Dermis blood vessel endothelial cell (primary cell): ENCODE measurements around the gene RABGGTA. TPM values are rescaled to one million over a fixed set of nuclear protein-coding genes. Genes with fewer than 3 reads are reported as not detected.
A peak's percentile ranks its signal among the peaks of the same experiment; 100 is the strongest.
"Not testable (repeated sequence)": the region's sequence is repeated elsewhere in the genome, so short reads cannot be mapped to it uniquely, and the experiment has no call there.

Source experiments
- DNase-seq: peaks from one replicate; pipeline ENCODE4 v3.0.0; 2010
- total RNA-seq: library from RNA; depleted of rRNA; stranded (reverse); fragments of >200 nt; gene quantifications from 2 replicates; pipeline ENCODE4 v1.2.3, GENCODE V29; 2014

Gene RABGGTA
- total RNA-seq, 1 donor from 2014 or later, result 27.9 TPM

GRCh38 chr14:24238123-24238522 lies 33.3 kb downstream of the RABGGTA start:
- no peak for DNase-seq

GRCh38 chr14:24237463-24237955 lies 33.9 kb downstream of the RABGGTA start:
- no peak for DNase-seq

- no peak for DNase-seq
These were observed 34.5 kb downstream of the RABGGTA start for GRCh38 chr14:24236689-24237462.

GRCh38 chr14:24235804-24236688 lies 35.4 kb downstream of the RABGGTA start:
- DNase-seq, result no peak

GRCh38 chr14:24234095-24235005 lies 37.0 kb downstream of the RABGGTA start:
- peak; percentile 20 for DNase-seq

- peak; percentile 36 for DNase-seq
These were observed 37.9 kb downstream of the RABGGTA start for GRCh38 chr14:24233538-24233866.

- peak; percentile 45 for DNase-seq
These were observed 38.5 kb downstream of the RABGGTA start, which contains the start of gene GMPR2 for GRCh38 chr14:24232645-24233537. Gene GMPR2, plus strand, starts transcription at chr14:24232929. Its CDS starts 325 bp downstream, at chr14:24233254.

GRCh38 chr14:24232121-24232644 lies 39.2 kb downstream of the RABGGTA start, which contains the start of gene NEDD8:
Gene NEDD8, minus strand, starts transcription at chr14:24232367. Its CDS starts 100 bp downstream, at chr14:24232267.
- peak; percentile 97 for DNase-seq

GRCh38 chr14:24231263-24232120 lies 39.9 kb downstream of the RABGGTA start:
- DNase-seq, result peak; percentile 40

GRCh38 chr14:24228902-24229301 lies 42.5 kb downstream of the RABGGTA start:
- no peak for DNase-seq

- no peak for DNase-seq
These were observed 44.9 kb downstream of the RABGGTA start for GRCh38 chr14:24226473-24226872.

- DNase-seq, result peak; percentile 96
These were observed 46.8 kb downstream of the RABGGTA start for GRCh38 chr14:24224618-24225071.

- DNase-seq, result not testable (repeated sequence)
These were observed 48.4 kb downstream of the RABGGTA start for GRCh38 chr14:24222987-24223386.

- no peak for DNase-seq
These were observed 51.9 kb downstream of the RABGGTA start for GRCh38 chr14:24219521-24219920.

GRCh38 chr14:24219080-24219479 lies 52.3 kb downstream of the RABGGTA start:
- DNase-seq, result no peak

- not testable (repeated sequence) for DNase-seq
These were observed 54.5 kb downstream of the RABGGTA start for GRCh38 chr14:24216876-24217275.

GRCh38 chr14:24216345-24216699 lies 55.1 kb downstream of the RABGGTA start:
- DNase-seq, result no peak
